Endothelial cell of umbilical vein (primary cell): ENCODE measurements around the gene GCNA. TPM values are rescaled to one million over a fixed set of nuclear protein-coding genes. Genes with fewer than 3 reads are reported as not detected.

Source experiments
- Bru-seq: library from RNA; stranded (reverse); fragments of 400-500 nt; gene quantifications from one replicate; lab custom pipeline; 2021; lab: Mats Ljungman, UMichigan
- BruChase-seq, 2 experiments: library from RNA; stranded (reverse); fragments of 400-500 nt; gene quantifications; one replicate each; lab custom pipeline; 2021; lab: Mats Ljungman, UMichigan
- BruUV-seq: library from RNA; stranded (reverse); fragments of 400-500 nt; replicated peaks from 2 replicates; lab custom pipeline; 2021; lab: Mats Ljungman, UMichigan
- CTCF ChIA-PET: fragments of 300-600, 350-600 bp; sonication (Branson Sonifier 250); formaldehyde crosslinking; loops from one replicate; lab custom pipeline; 2021; ENCODE audit warnings: antibody characterized with exemption, inconsistent platforms; lab: Charles Lee
- POLR2A ChIA-PET: fragments of 300-600, 350-600 bp; sonication (Branson Sonifier 250); formaldehyde crosslinking; loops from one replicate; lab custom pipeline; 2021; ENCODE audit warnings: antibody characterized with exemption, inconsistent platforms; lab: Charles Lee
- DNase-seq: peaks from one replicate; pipeline ENCODE4 v3.0.0-alpha.2; 2011; ENCODE audit warnings: low read depth, low spot score
- FAIRE-seq: peaks from 2 replicates; lab custom pipeline; 2011; peaks lifted over from hg19 to GRCh38; lab: Jason Lieb, UNC
- H2AFZ ChIP-seq: 2 replicates; pipeline ENCODE4 v1.6.0; 2012; ENCODE audit warnings: low read depth, low read length, control low read depth, inconsistent platforms
- H3K27ac ChIP-seq: 2 replicates; pipeline ENCODE4 v1.5.1; 2011; ENCODE audit warnings: low read depth, mild to moderate bottlenecking, control low read depth, low read length, moderate library complexity; ENCODE audit not compliant: insufficient read depth
- H3K27me3 ChIP-seq, 2 experiments: 2 replicates each; pipeline versions ENCODE4 v1.6.0 to v1.6.1; 2011; ENCODE audit warnings: low read length in 2 of 2, mixed read lengths in 1 of 2; ENCODE audit not compliant: control insufficient read depth in 2 of 2, insufficient read depth in 2 of 2
- H3K36me3 ChIP-seq, 2 experiments: 2 replicates in 1 of 2; 3 replicates in 1 of 2; pipeline ENCODE4 v1.5.1; 2011; ENCODE audit warnings: low read length in 2 of 2, mild to moderate bottlenecking in 1 of 2, moderate library complexity in 1 of 2; ENCODE audit not compliant: control insufficient read depth in 2 of 2, insufficient read depth in 2 of 2; ENCODE audit errors: extremely low read depth in 1 of 2
- H3K4me1 ChIP-seq: 3 replicates; pipeline ENCODE4 v1.5.1; 2011; ENCODE audit warnings: mild to moderate bottlenecking, low read length; ENCODE audit not compliant: control insufficient read depth, insufficient read depth; ENCODE audit errors: extremely low read depth
- H3K4me2 ChIP-seq: 2 replicates; pipeline ENCODE4 v1.6.1; 2011; ENCODE audit warnings: low read length, control low read depth, mixed read lengths; ENCODE audit not compliant: insufficient read depth
- H3K4me3 ChIP-seq, 3 experiments: fragments of 200-600 bp in 1 of 3; sonication (generic), shearing (Covaris generic) in 1 of 3; replicated peaks in 1 of 3; 2 replicates each; pipeline ENCODE4 v1.5.1; 2011 to 2016; ENCODE audit warnings: control low read depth in 3 of 3, low read length in 3 of 3, mild to moderate bottlenecking in 2 of 3, inconsistent platforms in 1 of 3, low read depth in 1 of 3, moderate library complexity in 1 of 3; ENCODE audit not compliant: insufficient read depth in 1 of 3
- H3K79me2 ChIP-seq: 2 replicates; pipeline ENCODE4 v1.6.0; 2012; ENCODE audit warnings: low read length, inconsistent platforms; ENCODE audit not compliant: control insufficient read depth, insufficient read depth
- H3K9ac ChIP-seq: replicated peaks from 2 replicates; pipeline ENCODE3; 2011; ENCODE audit warnings: low read length, control low read depth; ENCODE audit not compliant: insufficient read depth; ENCODE audit errors: extremely low read depth
- H3K9me1 ChIP-seq: replicated peaks from 3 replicates; pipeline ENCODE4 v1.6.0; 2011; ENCODE audit warnings: mild to moderate bottlenecking, low read length; ENCODE audit not compliant: control insufficient read depth, insufficient read depth; ENCODE audit errors: extremely low read depth
- H3K9me3 ChIP-seq: replicated peaks from 2 replicates; pipeline ENCODE4 v1.5.1; 2012; ENCODE audit warnings: low read length, inconsistent platforms; ENCODE audit not compliant: control insufficient read depth, insufficient read depth
- H4K20me1 ChIP-seq: replicated peaks from 2 replicates; pipeline ENCODE3; 2011; ENCODE audit warnings: mild to moderate bottlenecking, low read length; ENCODE audit not compliant: control insufficient read depth, insufficient read depth; ENCODE audit errors: extremely low read depth
- FOS ChIP-seq: IDR thresholded peaks from 2 replicates; pipeline ENCODE4 v1.6.1; 2011; ENCODE audit warnings: mild to moderate bottlenecking, low read length, moderate library complexity, borderline replicate concordance; ENCODE audit not compliant: insufficient read depth
- GATA2 ChIP-seq: IDR thresholded peaks from 2 replicates; pipeline ENCODE4 v1.7.0; 2011; ENCODE audit warnings: low read depth, mild to moderate bottlenecking, moderate library complexity, mixed read lengths, low read length; ENCODE audit not compliant: insufficient read length, insufficient read depth
- MYC ChIP-seq: IDR thresholded peaks from one replicate; pipeline ENCODE4 v1.6.1; 2011; ENCODE audit warnings: mild to moderate bottlenecking, low read depth, low read length
- POLR2AphosphoS5 ChIP-seq: IDR thresholded peaks from 2 replicates; pipeline ENCODE4 v1.6.1; 2012; ENCODE audit warnings: low read depth, mild to moderate bottlenecking, control low read depth, low read length, moderate library complexity; ENCODE audit not compliant: insufficient read depth
- dilution Hi-C: fragments of 300-500 bp; cut with MboI; formaldehyde crosslinking; loops from one replicate; pipeline ENCODE4 v1.15.0; 2019; ENCODE audit warnings: low sequenced_read_pairs; ENCODE audit not compliant: extremely low pct_ligation_motif_present
- intact Hi-C: fragments of 100-400 bp; cut with micrococcal nuclease; formaldehyde crosslinking; loops from one replicate; pipeline ENCODE4 v1.10.0; 2022
- long read RNA-seq: library from polyadenylated mRNA; stranded (forward); transcript quantifications from one replicate; pipeline ENCODE4 v2.0.0, GENCODE V29; 2021
- polyA minus RNA-seq, 3 experiments: library from RNA; depleted of rRNA, polyadenylated mRNA; stranded (reverse); fragments of >200 nt; gene quantifications; 1 replicate in 1 of 3; 2 replicates in 2 of 3; pipeline ENCODE4 v1.2.3, GENCODE V29; 2011
- polyA plus RNA-seq, 4 experiments: library from polyadenylated mRNA; depleted of rRNA in 3 of 4; stranded (reverse) in 3 of 4; unstranded in 1 of 4; fragments of >200 nt; gene quantifications; 2 replicates each; pipeline versions ENCODE4 v1.2.1 to v1.2.3, GENCODE V29; 2011 to 2012; ENCODE audit warnings: missing spikeins in 1 of 4
- total RNA-seq: library from RNA; stranded (reverse); gene quantifications from 2 replicates; pipeline ENCODE4 v1.2.3, GENCODE V29; 2021

Gene GCNA, protein sequence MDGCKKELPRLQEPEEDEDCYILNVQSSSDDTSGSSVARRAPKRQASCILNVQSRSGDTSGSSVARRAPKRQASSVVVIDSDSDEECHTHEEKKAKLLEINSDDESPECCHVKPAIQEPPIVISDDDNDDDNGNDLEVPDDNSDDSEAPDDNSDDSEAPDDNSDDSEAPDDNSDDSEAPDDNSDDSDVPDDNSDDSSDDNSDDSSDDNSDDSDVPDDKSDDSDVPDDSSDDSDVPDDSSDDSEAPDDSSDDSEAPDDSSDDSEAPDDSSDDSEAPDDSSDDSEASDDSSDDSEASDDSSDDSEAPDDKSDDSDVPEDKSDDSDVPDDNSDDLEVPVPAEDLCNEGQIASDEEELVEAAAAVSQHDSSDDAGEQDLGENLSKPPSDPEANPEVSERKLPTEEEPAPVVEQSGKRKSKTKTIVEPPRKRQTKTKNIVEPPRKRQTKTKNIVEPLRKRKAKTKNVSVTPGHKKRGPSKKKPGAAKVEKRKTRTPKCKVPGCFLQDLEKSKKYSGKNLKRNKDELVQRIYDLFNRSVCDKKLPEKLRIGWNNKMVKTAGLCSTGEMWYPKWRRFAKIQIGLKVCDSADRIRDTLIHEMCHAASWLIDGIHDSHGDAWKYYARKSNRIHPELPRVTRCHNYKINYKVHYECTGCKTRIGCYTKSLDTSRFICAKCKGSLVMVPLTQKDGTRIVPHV
- 2.3 and 4.0 TPM in 2 replicates for total RNA-seq
- polyA plus RNA-seq, result 0.92 and 1.0 TPM in 2 replicates
- 0.39 and 0.56 TPM in 2 replicates for polyA plus RNA-seq (2011; cell fraction: cytosol; rRNA removed)
- polyA plus RNA-seq (2011; cell fraction: nucleus; rRNA removed), result 6.8 and 6.9 TPM in 2 replicates
- polyA plus RNA-seq (2012), result 0.71 and 0.79 TPM in 2 replicates
- 2.1 and 2.9 TPM in 2 replicates for polyA minus RNA-seq
- not detected for polyA minus RNA-seq (2011; cell fraction: cytosol; rRNA and poly(A)+ RNA removed)
- 3.4 and 3.5 TPM in 2 replicates for polyA minus RNA-seq (2011; cell fraction: nucleus; rRNA and poly(A)+ RNA removed)
- percentile 56 among the genes with signal in this experiment for Bru-seq, nascent RNA
- percentile 76 among the genes with signal in this experiment for BruChase-seq, experiment 1, labeled RNA remaining after a 6-hour chase
- percentile 61 among the genes with signal in this experiment for BruChase-seq, experiment 2, labeled RNA remaining after a 2-hour chase
- long read RNA-seq, result 0 reads

DNA sequence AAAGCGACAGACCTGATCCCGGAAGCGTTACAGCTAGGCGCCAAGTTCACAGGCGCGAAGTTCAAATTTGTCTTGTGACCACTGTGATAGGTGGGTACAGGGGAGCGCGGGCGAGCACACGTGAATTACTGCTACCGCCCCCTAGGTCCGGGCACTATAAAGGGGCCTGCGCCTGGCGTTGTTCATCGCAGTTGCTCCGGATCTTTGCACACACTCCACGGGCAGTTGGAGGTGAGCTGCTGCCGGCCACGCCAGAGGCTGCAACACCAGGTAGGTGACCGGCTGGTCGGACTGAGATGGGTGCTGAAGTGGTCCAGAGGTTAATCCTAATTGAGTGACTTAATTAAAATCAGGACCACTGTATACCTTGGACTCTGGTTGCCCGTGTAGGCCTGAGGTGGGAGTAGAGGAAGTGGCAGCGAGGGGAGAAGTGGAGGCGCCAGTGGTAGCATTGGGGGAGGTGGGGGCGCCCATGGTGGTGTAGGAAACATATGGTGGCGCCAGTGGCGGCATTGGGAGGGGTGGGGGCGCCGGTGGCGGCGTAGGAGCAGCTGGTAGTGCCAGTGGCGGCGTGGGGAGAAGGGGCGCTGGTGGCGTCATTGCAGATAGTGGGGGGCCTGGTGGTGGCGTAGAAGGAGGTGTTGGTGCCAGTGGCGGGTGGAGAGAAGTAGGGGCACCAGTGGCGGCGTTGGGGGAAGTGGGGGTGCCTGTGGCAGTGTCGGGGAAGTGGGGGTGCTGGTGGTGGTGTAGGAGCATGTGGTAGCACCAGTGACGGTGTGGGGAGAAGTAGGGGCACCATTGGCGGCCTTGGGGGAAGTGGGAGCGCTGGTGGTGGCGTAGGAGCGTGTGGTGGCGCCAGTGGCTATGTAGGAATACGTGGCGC, at the start of gene GCNA:
Gene GCNA (plus strand): TSS at position 185 of the 883 bp plus-strand sequence. CDS start 2,385 bp downstream, outside the sequence.
- DNase-seq (no peak), FAIRE-seq (no peak)
- H3K4me1 ChIP-seq, result peaks cover 6% of the 10 kb centered on the region
- no peak within 1 kb of the TSS for H3K4me2 ChIP-seq
- ChIA-PET POLR2A (interaction anchor here (0.6 kb wide), 1 partner anchor 26 kb away, joined by 6 read pairs; no protein-coding TSS in a partner anchor), CTCF (no interaction called here)
- H2AFZ ChIP-seq, result no peak within 1 kb of the TSS
- H3K27ac ChIP-seq, result no peak within 1 kb of the TSS
- H3K36me3 ChIP-seq, result peaks cover under 1 to 11% of the 10 kb centered on the region in 2 experiments
- H3K79me2 ChIP-seq, result no peaks in the 10 kb centered on the region
- dilution Hi-C loops (no loop called here), intact Hi-C loops (no loop called here)
- no peak for TF ChIP-seq MYC
- TF ChIP-seq POLR2AphosphoS5, result no peak
- TF ChIP-seq GATA2, result no peak
- TF ChIP-seq FOS, result no peak
- no TSS peak for BruUV-seq
- no peaks in the 10 kb centered on the region for H3K9me3 ChIP-seq
- H3K4me3 ChIP-seq, result no peak within 1 kb of the TSS
- H3K9ac ChIP-seq, result no peak within 1 kb of the TSS
- H3K27me3 ChIP-seq, result no peaks in the 10 kb centered on the region
- no peaks in the 10 kb centered on the region for H3K9me1 ChIP-seq
- no peaks in the 10 kb centered on the region for H4K20me1 ChIP-seq
